Caco-2 (cell line): ENCODE data around the gene OTUD4. TPM values are rescaled to one million over a fixed set of nuclear protein-coding genes. Genes with fewer than 3 reads are reported as not detected.

Experiments
- BruUV-seq: library from RNA; stranded (reverse); fragments of 400-500 nt; replicated peaks from 2 replicates; lab custom pipeline; 2021; lab: Mats Ljungman, UMichigan
- CTCF ChIA-PET: fragments of 300-600 bp; sonication (Branson Sonifier 250); formaldehyde crosslinking; loops from one replicate; lab custom pipeline; 2022; ENCODE audit warnings: antibody characterized with exemption; lab: Charles Lee
- POLR2A ChIA-PET: fragments of 300-600 bp; sonication (Branson Sonifier 250); formaldehyde crosslinking; loops from one replicate; lab custom pipeline; 2022; ENCODE audit warnings: antibody characterized with exemption; lab: Charles Lee
- DNase-seq, 2 experiments: peaks; one replicate each; pipeline versions ENCODE4 v3.0.0 to v3.0.0-alpha.2; 2020 to 2022
- H3K27me3 ChIP-seq: replicated peaks from 2 replicates; pipeline ENCODE4 v1.6.0; 2011; ENCODE audit warnings: low read length; ENCODE audit not compliant: control insufficient read depth, insufficient read depth
- H3K36me3 ChIP-seq: 2 replicates; pipeline ENCODE4 v1.5.1; 2011; ENCODE audit warnings: low read length; ENCODE audit not compliant: control insufficient read depth, insufficient read depth
- H3K4me1 ChIP-seq: fragments of 250-450 bp; sonication (Bioruptor Pico); 2 replicates; pipeline ENCODE4 v1.5.1; 2020; ENCODE audit warnings: mild to moderate bottlenecking
- H3K4me3 ChIP-seq: 2 replicates; pipeline ENCODE4 v1.5.1; 2011; ENCODE audit warnings: low read depth, mild to moderate bottlenecking, control low read depth, low read length
- H3K9me3 ChIP-seq: fragments of 250-450 bp; sonication (Bioruptor Pico); 2 replicates; pipeline ENCODE4 v1.5.1; 2020; ENCODE audit warnings: mild to moderate bottlenecking, moderate library complexity
- H3K27ac Mint-ChIP-seq: one replicate; pipeline ENCODE4 v1.8.0; 2022; ENCODE audit warnings: mixed read lengths; ENCODE audit not compliant: unreplicated experiment
- H3K27me3 Mint-ChIP-seq: one replicate; pipeline ENCODE4 v1.8.0; 2022; ENCODE audit warnings: mixed read lengths; ENCODE audit not compliant: insufficient read depth, unreplicated experiment
- H3K36me3 Mint-ChIP-seq: one replicate; pipeline ENCODE4 v1.8.0; 2022; ENCODE audit warnings: mild to moderate bottlenecking, mixed read lengths; ENCODE audit not compliant: insufficient read depth, unreplicated experiment
- H3K4me1 Mint-ChIP-seq: one replicate; pipeline ENCODE4 v1.8.0; 2022; ENCODE audit warnings: low read depth, mixed read lengths; ENCODE audit not compliant: unreplicated experiment
- H3K4me3 Mint-ChIP-seq: one replicate; pipeline ENCODE4 v1.8.0; 2022; ENCODE audit warnings: mild to moderate bottlenecking, moderate library complexity, mixed read lengths; ENCODE audit not compliant: unreplicated experiment
- H3K9me3 Mint-ChIP-seq: one replicate; pipeline ENCODE4 v1.8.0; 2022; ENCODE audit warnings: mixed read lengths; ENCODE audit not compliant: unreplicated experiment
- intact Hi-C: fragments of 100-400 bp; cut with micrococcal nuclease; formaldehyde crosslinking; loops from one replicate; pipeline ENCODE4 v1.10.0; 2022; ENCODE audit not compliant: unreplicated experiment
- total RNA-seq: library from RNA; stranded (reverse); gene quantifications from 2 replicates; pipeline ENCODE4 v1.2.3, GENCODE V29; 2022
- TF ChIP-seq, protein P1 (sequence below), 2 experiments: fragments of 200-600 bp in 1 of 2; IDR thresholded peaks; 1 replicate in 1 of 2; 2 replicates in 1 of 2; pipeline versions ENCODE4 v1.5.1 to v1.8.0; 2011 to 2022; ENCODE audit warnings: antibody characterized with exemption in 1 of 2, control low read depth in 1 of 2, inconsistent platforms in 1 of 2, low read depth in 1 of 2, low read length in 1 of 2, mild to moderate bottlenecking in 1 of 2, moderate library complexity in 1 of 2; ENCODE audit not compliant: insufficient read depth in 1 of 2, severe bottlenecking in 1 of 2, unreplicated experiment in 1 of 2

OTUD4 gene
- total RNA-seq, 1 experiment from 2014 or later, result 34.5 TPM

DNA sequence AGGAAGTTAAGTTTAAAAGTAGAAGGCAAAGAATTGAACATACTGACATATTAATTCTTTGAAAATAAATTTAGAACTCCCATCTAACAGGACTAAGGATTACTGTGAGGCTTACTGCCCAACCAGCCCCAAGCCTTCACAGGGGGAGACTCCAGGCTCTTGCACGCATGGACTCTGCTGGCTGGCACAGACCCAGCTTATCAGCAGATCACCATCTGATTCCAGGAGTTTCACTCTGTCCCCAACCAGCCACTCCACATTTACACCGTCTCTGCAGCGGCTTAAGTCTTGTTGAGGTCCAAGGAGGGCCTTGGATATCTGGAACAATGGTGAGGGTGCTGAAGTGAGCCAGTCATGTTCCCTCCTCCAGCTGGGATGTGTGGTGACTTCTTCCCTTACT, 16.4 kb upstream of the OTUD4 start:
- Mint-ChIP-seq H3K4me3 (no peak overlapping the region), H3K9me3 (peaks cover 10% of the 10 kb centered on the region), H3K27ac (no peak overlapping the region), H3K4me1 (no peaks in the 10 kb centered on the region), H3K36me3 (no peaks in the 10 kb centered on the region), H3K27me3 (no peaks in the 10 kb centered on the region)
- peaks cover 9% of the 10 kb centered on the region for H3K4me1 ChIP-seq
- BruUV-seq, result no TSS peak
- no peaks in the 10 kb centered on the region for H3K9me3 ChIP-seq
- H3K4me3 ChIP-seq, result no peak overlapping the region
- no peaks in the 10 kb centered on the region for H3K27me3 ChIP-seq
- ChIA-PET CTCF (no interaction called here), POLR2A (interaction anchor here (0.5 kb wide), 1 partner anchor 13 kb away, joined by 7 read pairs; no protein-coding TSS in a partner anchor)
- intact Hi-C loops, result no loop called here
- no peak for DNase-seq
- no peaks in the 10 kb centered on the region for H3K36me3 ChIP-seq
- TF ChIP-seq, protein P1, sequence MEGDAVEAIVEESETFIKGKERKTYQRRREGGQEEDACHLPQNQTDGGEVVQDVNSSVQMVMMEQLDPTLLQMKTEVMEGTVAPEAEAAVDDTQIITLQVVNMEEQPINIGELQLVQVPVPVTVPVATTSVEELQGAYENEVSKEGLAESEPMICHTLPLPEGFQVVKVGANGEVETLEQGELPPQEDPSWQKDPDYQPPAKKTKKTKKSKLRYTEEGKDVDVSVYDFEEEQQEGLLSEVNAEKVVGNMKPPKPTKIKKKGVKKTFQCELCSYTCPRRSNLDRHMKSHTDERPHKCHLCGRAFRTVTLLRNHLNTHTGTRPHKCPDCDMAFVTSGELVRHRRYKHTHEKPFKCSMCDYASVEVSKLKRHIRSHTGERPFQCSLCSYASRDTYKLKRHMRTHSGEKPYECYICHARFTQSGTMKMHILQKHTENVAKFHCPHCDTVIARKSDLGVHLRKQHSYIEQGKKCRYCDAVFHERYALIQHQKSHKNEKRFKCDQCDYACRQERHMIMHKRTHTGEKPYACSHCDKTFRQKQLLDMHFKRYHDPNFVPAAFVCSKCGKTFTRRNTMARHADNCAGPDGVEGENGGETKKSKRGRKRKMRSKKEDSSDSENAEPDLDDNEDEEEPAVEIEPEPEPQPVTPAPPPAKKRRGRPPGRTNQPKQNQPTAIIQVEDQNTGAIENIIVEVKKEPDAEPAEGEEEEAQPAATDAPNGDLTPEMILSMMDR (IDR thresholded peaks at IDR 0.05; ENCODE audit: insufficient read depth in 1 of 2, low read depth in 1 of 2, low read length in 1 of 2, severe bottlenecking in 1 of 2, unreplicated experiment in 1 of 2), result no peak

DNA sequence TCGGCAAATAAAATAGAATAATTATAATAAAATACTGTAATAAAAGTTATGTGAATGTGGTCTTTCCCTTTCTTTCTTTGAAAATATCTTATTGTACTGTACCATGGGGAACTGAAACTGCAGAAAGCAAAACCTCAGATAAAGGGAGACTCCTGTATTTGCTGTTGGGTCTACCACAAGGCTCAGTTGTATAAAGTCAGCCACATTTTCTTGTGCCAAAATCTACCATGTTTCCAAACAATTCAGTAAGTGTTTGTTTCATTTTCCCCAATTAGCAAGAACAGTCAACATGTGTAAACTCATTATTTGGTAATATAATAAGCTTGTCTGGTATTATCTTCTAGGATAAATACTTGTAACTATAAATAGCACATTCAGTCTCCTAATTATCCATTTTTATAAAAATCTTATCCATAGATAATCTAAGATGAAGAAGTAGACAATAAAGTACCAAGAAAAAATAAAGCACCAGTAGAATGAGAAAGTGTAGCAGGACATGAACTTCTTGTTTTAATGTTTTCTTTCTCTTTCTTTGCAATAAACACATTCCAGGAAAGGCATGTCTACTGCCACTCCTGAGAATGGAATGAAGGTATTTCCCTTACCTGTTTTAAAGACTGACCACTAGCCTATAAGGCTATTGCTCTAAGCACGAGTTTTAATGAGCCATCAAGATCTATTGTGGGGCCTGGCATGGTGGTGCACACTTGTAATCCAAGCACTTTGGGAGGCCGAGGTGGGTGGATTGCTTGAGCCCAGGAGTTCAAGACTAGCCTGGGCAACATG, 15.0 kb upstream of the OTUD4 start:
- ChIA-PET POLR2A (no interaction called here), CTCF (no interaction called here)
- BruUV-seq, result no TSS peak

DNA sequence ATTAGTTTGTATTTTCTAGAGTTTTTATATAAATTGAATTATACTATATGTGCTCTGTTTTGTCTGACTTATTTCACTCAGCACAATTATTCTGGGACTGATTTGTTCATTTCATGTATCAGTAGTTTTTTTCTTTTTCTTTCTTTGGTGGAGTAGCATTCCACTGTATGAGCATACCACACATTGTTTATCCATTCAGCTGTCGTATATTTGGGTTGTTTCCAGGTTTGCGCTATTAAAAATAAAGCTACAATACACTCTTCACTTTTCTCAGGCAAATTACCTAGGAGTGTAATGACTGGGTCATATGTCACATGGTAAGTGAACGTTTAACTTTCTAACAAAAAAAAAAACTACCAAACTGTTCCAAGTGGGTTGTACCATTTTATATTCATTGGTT, 9.6 kb upstream of the OTUD4 start:
- BruUV-seq, result no TSS peak
- no peak overlapping the region for H3K4me3 ChIP-seq
- H3K27me3 Mint-ChIP-seq, result no peaks in the 10 kb centered on the region
- ChIA-PET POLR2A (no interaction called here), CTCF (no interaction called here)
- H3K27me3 ChIP-seq, result no peaks in the 10 kb centered on the region
- H3K36me3 ChIP-seq, result no peaks in the 10 kb centered on the region
- intact Hi-C loops, result no loop called here
- no peaks in the 10 kb centered on the region for H3K9me3 Mint-ChIP-seq
- no peaks in the 10 kb centered on the region for H3K4me1 Mint-ChIP-seq
- H3K4me3 Mint-ChIP-seq, result no peak overlapping the region
- H3K36me3 Mint-ChIP-seq, result no peaks in the 10 kb centered on the region
- H3K27ac Mint-ChIP-seq, result no peak overlapping the region
- TF ChIP-seq, protein P1 (IDR thresholded peaks at IDR 0.05; ENCODE audit: insufficient read depth in 1 of 2, low read depth in 1 of 2, low read length in 1 of 2, severe bottlenecking in 1 of 2, unreplicated experiment in 1 of 2), result no peak
- no peak for DNase-seq
- H3K4me1 ChIP-seq, result no peaks in the 10 kb centered on the region; the same call in 1 of the 2 replicates
- no peaks in the 10 kb centered on the region for H3K9me3 ChIP-seq

More for the DNA sequence above, 15.0 kb upstream of the OTUD4 start:
- Histone ChIP-seq H3K36me3 (no peaks in the 10 kb centered on the region), H3K4me1 (peaks cover 9% of the 10 kb centered on the region), H3K4me3 (no peak overlapping the region), H3K9me3 (no peaks in the 10 kb centered on the region), H3K27me3 (no peaks in the 10 kb centered on the region)
- intact Hi-C loops, result loop anchor here (2.0 kb wide), 1 partner anchor 17 kb away; no protein-coding TSS in a partner anchor
- Mint-ChIP-seq H3K27me3 (no peaks in the 10 kb centered on the region), H3K4me1 (no peaks in the 10 kb centered on the region), H3K4me3 (no peak overlapping the region), H3K9me3 (peaks cover 10% of the 10 kb centered on the region), H3K36me3 (no peaks in the 10 kb centered on the region), H3K27ac (peak overlapping the region; percentile 42)
- TF ChIP-seq, protein P1 (IDR thresholded peaks at IDR 0.05; ENCODE audit: insufficient read depth in 1 of 2, low read depth in 1 of 2, low read length in 1 of 2, severe bottlenecking in 1 of 2, unreplicated experiment in 1 of 2), result no peak
- DNase-seq, result peak in 1 of 2 experiments; percentile 22
